HG03095 (cell line): ENCODE data around the gene TIAM2.
"Not testable (repeated sequence)": the region's sequence is repeated elsewhere in the genome, so short reads cannot be mapped to it uniquely, and the experiment has no call there.

Experiments used
- ATAC-seq: cut with Tn5 transposase; IDR thresholded peaks from one replicate; pipeline ENCODE4 v1.9.1; 2021; ENCODE audit warnings: moderate library complexity; ENCODE audit not compliant: unreplicated experiment

The TIAM2 gene

DNA sequence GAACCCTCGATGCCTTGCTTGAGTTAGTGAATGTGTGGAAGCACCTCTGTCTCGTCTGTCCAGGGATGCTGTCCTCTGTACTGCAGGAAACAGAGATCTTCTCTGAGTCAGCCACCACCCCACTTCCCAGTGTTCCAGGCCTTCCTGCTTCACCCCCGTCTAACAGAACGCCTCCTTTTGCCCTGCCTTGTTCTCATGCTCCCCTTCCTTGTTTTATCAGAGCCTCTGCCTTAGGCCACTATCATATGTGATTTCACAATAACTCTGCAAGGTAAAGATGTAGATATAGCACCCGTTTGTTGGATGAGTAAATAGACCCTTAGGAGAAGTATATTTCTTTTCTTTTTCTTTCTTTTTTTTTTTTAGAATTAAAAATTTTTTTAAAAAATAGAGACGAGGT lies 162.0 kb downstream of the TIAM2 start:
- no peak for ATAC-seq

DNA sequence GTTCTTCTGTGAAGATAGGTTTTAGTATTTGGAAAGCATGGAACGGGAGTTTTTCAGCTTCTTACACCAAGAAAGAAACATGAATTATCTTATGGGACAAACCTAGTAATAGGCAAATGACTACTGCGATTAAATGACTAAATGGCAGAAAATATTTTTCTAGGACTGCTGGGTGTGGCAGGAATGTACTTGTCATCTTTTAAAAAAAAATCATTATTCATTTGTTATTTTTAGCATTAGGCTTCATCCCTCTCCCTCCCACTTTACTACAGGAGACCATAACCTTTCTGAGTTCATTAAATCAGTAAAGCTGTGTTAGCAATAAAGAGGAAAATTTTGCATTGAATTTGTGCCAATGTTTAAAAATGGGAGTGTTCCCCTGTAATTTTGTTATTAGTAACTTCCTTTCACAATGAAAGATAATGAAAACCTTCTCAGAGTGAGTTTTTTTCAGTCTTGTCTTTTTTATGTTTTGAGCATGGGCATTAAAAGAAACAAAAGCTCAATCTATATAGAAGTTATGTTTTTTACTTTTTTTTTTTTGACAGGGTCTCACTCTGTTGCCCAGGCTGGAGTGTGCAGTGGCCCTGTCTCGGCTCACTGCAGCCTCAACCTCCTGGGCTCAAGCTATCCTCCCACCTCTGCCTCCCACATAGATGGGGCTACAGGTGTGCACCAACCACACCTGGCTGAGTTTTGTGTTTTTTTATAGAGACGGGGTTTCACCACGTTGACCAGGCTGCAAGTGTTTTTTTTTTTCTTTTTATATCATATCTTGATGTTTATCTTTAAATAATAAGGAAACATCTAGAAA lies 163.1 kb downstream of the TIAM2 start:
- ATAC-seq: peak; percentile 49

DNA sequence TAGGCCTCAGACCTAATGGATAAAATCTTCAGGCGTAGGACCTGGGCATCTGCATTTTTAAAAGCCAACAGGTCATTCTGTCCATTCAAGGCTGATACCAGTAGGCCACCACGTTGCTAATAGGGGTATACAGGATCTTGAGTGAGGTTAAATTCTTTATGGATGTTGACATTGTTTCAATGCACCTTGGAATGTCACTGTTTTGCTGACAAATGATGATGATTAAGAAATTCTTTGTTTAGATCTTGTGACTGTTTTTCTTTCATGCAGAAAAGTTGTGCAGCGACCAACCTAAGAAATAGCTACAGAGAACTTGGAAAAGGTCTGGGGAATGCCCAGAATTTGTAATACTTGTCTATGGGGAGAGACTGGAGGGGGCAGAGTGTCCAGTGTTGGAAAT lies 167.6 kb downstream of the TIAM2 start:
- no peak for ATAC-seq

- no peak for ATAC-seq
These were observed 168.5 kb downstream of the TIAM2 start for GRCh38 chr6:155163601-155164000.

GRCh38 chr6:155165029-155165710 lies 170.1 kb downstream of the TIAM2 start:
- ATAC-seq: no peak

DNA sequence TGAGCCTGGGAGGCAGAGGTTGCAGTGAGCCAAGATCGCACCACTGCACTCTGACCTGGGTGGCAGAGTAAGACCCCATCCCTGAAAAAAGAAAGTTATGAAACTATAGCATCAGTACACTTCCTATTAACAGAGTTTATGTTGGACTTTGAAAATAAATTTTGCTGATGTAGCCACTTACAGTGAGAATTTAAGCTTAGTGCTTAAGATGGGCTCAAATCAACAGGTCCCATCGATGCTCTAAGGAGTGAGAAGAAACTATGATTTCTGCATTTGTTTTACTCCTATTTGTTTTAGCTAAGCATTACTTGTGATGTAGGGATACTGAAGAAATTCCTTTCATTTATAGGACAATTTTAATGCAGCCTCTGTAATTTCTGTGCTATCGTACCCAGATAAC lies 175.4 kb downstream of the TIAM2 start:
- ATAC-seq: no peak

DNA sequence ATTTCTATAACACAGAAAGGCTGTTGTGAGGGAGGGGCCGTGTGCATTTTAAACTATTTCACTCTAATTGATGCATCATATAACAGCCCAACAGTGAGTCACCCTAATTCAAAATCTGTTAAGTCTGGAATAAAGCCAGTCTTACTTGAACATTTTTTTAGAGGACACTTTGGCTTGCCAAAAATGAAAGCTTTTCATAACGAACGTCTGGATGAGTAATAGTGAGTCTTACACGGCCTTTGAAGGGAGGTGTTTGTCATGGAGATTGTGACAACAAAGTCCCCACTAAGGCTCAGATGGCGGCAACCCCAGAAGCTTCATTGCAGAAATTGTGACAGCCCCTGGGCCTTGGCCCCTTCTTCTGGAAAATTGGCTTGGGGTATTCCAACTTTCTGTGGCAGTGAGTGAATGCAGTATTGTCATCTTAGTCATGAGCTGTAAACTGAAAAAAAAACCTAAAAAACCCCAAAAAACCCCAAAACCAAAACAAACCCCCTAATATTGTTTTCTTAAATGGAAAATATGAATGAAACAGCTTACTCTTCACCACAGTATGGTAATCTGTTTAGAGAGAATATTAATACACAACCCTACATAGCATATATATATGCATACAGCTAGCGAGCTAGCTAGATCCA lies 176.1 kb downstream of the TIAM2 start:
- ATAC-seq: peak; percentile 86

DNA sequence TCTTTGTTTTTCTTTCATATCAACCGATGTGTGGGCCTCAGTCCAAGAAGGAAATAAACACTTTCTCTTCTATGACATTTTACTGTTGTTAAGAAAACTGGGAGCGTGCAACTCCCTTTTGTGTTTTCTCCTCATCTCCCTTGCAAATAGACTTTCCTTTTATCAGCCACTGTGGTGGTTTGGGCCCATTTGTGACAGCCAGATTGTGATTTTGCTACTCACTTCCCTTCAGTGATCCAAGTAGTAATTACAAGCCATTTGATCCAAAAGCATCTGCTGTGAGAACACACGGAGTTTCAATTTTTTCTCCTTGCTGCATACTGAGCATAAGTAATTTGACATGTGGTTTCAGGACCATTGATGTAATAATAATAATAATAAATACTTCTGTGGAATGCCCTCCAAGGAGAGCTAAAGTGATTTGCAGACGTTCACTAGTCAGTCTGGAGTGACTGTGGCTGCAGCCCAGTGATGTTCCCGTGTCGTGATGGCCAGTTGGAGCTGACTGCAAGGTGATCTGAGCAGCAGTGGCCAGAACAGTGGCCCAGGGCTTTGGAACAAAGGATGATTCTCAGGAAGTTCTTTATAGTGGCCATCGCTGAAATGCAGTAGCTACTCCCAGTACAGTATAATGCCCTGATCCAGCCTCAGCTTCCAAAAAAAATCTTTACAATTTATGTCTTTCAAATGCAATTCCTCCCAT lies 176.8 kb downstream of the TIAM2 start:
- peak; percentile 6 for ATAC-seq

DNA sequence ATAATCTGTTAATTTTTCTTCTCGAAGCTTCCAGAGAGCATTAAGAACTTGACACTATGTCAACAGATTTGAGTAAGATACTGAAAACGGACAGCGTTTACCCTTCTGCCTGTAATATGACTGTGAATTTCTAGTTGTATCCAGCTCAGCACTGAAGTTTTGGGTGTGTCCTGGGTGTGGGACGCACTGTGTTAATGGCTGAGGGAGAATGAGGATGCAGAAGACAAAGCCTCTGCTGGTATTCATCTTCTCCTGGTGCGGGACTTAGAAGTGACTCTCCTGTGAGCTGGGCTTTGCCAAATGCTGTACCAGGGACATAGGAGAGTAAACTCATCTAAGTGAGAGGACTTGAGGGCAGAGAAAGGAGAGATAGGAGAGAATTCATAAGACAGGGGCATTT lies 178.4 kb downstream of the TIAM2 start:
- ATAC-seq: no peak

- ATAC-seq: peak; percentile 38
These were observed 179.6 kb downstream of the TIAM2 start for GRCh38 chr6:155174576-155175211.

DNA sequence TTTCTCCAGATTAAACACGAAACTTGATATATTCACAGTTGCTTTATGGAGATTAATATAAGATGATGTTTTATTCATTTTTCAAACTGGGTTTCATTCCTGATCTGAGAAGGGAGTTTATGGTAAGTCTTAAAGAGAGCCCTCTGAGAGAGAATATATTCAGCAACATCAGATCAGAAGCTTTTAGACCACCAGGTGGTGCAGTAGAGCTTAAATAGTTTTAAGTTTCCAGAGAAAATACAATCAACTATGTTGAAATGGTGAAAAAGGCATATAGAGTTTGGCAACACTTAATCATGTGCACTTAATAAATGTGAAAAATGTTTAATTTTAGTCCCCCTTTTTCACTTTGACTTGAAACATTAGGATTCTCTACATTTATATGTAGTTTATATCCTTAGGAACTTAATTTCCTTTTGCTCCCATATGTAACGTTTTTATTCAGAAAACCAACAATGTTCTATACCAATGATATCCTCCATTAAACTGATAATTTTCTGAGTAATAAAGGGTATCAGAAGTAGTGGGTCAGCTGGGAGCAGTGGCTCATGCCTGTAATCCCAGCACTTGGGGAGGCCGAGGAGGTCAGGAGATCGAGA lies 182.3 kb downstream of the TIAM2 start:
- ATAC-seq: no peak

DNA sequence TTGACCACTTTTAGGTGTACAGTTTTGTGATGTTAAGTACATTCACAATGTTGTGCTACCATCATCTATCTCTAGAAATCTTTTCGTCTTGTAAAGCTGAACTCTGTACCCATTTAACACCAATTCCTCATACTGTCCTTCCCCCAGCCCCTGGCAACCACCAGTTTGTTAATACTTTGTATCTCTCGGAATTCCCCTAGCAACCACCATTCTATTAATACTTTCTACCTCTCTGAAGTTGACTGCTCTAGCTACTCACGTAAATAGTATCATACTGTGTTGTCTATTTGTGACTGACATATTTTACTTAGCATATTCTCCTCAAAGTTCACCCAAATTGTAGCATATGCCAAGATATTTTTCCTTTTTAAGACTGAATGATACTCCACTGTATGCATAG lies 186.4 kb downstream of the TIAM2 start:
- ATAC-seq: peak; percentile 53

DNA sequence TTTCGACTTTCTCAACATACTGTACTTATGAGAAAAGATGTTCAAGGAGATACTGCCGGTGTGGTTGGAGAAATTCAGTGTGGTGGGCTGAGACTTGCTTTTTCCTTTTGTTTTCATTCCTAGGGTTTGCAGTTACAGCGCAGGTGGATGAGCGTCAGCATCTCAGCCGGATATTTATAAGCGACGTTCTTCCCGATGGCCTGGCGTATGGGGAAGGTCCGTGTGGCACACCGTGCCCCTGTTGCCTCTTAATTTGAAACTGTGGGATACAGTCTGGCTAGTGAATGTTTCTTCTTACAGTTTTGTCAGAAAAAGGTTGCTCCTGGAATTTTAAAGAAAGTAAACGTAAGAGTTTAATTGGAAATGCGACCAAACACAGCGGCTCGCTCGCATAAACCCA lies 187.0 kb downstream of the TIAM2 start:
- ATAC-seq: no peak

DNA sequence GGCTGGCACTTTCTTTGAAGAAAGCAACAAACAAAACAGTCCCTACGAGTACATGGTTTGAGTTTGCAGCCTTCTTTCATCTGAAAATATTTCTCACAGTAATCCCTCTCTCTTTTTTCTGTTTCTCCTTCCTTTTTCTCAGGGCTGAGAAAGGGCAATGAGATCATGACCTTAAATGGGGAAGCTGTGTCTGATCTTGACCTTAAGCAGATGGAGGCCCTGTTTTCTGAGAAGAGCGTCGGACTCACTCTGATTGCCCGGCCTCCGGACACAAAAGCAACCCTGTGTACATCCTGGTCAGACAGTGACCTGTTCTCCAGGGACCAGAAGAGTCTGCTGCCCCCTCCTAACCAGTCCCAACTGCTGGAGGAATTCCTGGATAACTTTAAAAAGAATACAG lies 188.0 kb downstream of the TIAM2 start:
- ATAC-seq: peak; percentile 45

- not testable (repeated sequence) for ATAC-seq
These were observed 189.9 kb downstream of the TIAM2 start for GRCh38 chr6:155185041-155185440.

DNA sequence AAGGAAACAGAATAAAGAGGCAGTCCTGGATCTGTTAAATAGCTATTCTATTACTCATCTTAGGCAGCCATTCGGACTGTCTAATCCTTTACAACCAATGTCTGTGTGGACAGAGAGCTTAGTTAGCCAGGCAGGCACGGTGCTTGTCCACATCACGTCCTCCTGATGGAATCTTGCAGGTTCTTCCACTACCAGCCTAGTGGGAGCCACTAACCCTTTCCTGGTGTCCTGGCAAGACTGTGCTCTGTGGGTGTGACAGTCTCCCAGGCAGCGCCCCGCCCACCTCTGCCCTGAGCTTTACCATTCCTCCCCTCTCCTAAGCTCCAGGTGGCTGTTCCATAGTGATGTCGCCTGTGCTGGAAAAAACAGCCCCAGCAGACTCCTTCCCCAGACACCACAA lies 190.4 kb downstream of the TIAM2 start:
- ATAC-seq: no peak

DNA sequence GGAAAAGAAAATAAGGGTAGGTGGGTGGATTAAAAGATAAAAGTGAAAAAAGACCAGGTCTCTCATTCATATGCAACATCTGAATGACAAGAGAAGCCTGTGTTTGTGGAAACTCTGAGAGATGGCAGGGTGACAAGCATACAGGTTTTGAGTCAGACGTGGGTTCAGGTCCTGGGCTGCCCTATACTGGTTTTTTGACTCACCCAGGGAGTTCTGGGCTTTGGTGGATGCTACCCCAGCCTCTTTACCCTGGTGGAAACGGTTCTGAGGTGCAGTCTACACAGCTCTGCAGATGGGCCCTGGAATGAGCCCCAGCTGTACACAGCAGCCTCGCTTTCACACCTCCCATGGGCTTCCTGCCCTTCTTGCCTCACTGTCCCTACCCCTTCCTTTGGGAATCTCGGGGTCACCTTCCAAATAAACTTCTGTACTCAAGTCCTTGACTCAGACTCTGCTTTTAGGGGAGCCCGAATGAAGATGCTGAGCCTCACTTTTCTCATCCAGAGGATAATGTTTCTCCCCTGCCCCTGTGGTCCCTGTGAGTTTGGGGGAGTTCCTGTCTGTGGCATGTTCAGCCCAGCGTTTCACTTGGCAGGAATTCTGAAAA lies 191.0 kb downstream of the TIAM2 start:
- no peak for ATAC-seq

DNA sequence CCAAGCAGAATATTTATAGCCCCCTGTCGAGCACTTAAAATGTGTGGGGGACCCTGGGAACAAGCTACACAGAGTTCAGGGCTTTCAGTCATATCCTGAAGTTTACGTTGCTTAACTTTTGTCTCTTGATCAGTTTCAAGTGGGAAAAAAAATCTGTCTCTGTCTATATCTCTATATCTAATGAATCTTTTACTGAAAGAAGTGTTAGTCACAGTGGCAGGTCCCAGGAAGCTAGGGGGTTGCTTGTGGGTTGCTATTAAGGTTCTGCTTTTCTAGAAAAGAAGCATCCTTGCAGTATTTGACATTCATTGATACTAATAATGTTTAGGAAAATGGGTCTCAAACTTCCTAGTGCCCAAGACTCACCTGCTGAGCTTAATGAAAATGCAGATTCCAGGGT lies 192.0 kb downstream of the TIAM2 start:
- no peak for ATAC-seq

GRCh38 chr6:155187994-155188706 lies 193.0 kb downstream of the TIAM2 start:
- ATAC-seq: no peak
